GM12873 (cell line): ENCODE results near the gene LCP2.

Experiments used
- CTCF ChIP-seq: IDR thresholded peaks from 2 replicates; pipeline ENCODE4 v1.5.1; 2012; ENCODE audit warnings: low read depth, mild to moderate bottlenecking, moderate library complexity, low read length, control low read depth; ENCODE audit not compliant: insufficient read depth; ENCODE audit errors: missing control alignments

Gene LCP2

GRCh38 chr5:170315154-170315553 lies 17.6 kb upstream of the LCP2 start:
- TF ChIP-seq CTCF: no peak

- TF ChIP-seq CTCF: no peak
Observed at GRCh38 chr5:170314541-170315095, 17.0 kb upstream of the LCP2 start.

GRCh38 chr5:170313816-170314215 lies 16.2 kb upstream of the LCP2 start:
- TF ChIP-seq CTCF: no peak

GRCh38 chr5:170313344-170313743 lies 15.8 kb upstream of the LCP2 start:
- TF ChIP-seq CTCF: no peak

GRCh38 chr5:170312666-170313065 lies 15.1 kb upstream of the LCP2 start:
- no peak for TF ChIP-seq CTCF

- TF ChIP-seq CTCF: no peak
Observed at GRCh38 chr5:170312301-170312595, 14.7 kb upstream of the LCP2 start.

GRCh38 chr5:170311511-170312300 lies 14.1 kb upstream of the LCP2 start:
- TF ChIP-seq CTCF: no peak
